GM18505 (cell line): ENCODE measurements around the gene NNT.
"Not testable (repeated sequence)": the region's sequence is repeated elsewhere in the genome, so short reads cannot be mapped to it uniquely, and the experiment has no call there.

ENCODE experiments used
- ATAC-seq: cut with Tn5 transposase; IDR thresholded peaks from one replicate; pipeline ENCODE4 v1.9.1; 2021; ENCODE audit not compliant: unreplicated experiment
- POLR2A ChIP-seq: IDR thresholded peaks from 4 replicates; pipeline ENCODE4 v1.6.1; 2011; ENCODE audit warnings: borderline replicate concordance; ENCODE audit not compliant: insufficient read depth, insufficient read length; ENCODE audit errors: extremely low read depth

Gene NNT

DNA sequence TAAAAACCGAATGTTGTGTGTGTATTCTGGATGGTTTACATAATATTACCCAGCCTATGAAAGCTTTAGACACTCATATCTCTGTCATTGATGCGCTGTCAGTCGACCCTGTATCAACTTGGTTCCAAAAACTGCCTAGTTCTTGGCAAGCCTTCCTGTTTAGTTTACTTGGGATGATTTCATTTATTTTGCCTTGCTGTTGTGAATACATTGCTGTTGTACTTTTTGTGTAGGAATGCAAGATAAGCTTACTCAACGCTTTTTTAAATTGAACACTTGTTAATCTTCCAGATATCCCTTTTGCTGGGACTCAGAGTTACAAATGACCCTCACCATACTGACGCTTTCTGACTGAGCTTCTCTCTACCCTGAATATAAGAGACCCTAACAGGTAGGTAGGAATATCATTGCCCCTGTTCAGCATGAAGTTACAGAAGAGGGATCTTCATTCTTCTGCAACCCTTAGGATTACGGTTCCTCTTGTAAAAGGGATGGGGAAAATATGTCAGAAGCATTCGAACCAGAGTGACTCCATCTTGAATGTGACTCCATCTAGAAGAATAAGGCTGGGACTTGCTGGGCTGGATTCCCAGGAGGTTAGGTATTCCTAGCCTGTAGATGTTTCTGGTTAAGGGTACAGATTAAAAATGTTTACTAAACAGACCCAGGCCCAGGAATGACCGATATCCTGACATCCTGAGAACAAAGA, 32.4 kb upstream of the NNT start:
- no peak for ATAC-seq
- no peak for TF ChIP-seq POLR2A

GRCh38 chr5:43571237-43571636, 31.7 kb upstream of the NNT start:
- no peak for ATAC-seq
- TF ChIP-seq POLR2A, result no peak

- no peak for TF ChIP-seq POLR2A
- no peak for ATAC-seq
Measured at GRCh38 chr5:43572357-43572756, 30.6 kb upstream of the NNT start.

GRCh38 chr5:43573058-43573457, 29.9 kb upstream of the NNT start:
- no peak for ATAC-seq
- TF ChIP-seq POLR2A, result no peak

DNA sequence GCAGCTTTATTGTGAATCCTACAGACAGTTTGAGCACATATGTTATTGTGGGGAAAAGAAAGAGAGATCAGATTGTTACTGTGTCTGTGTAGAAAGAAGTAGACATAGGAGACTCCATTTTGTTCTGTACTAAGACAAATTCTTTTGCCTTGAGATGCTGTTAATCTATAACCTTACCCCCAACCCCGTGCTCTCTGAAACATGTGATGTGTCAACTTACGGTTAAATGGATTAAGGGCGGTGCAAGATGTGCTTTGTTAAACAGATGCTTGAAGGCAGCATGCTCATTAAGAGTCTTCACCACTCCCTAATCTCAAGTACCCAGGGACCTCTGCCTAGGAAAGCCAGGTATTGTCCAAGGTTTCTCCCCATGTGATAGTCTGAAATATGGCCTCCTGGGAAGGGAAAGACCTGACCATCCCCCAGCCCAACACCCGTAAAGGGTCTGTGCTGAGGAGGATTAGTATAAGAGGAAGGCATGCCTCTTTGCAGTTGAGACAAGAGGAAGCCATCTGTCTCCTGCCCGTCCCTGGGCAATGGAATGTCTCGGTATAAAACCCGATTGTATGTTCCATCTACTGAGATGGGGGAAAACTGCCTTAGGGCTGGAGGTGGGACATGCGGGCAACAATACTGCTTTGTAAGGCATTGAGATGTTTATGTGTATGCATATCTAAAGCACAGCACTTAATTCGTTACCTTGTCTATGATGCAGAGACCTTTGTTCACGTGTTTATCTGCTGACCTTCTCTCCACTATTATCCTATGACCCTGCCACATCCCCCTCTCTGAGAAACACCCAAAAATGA, 22.4 kb upstream of the NNT start:
- ATAC-seq, result not testable (repeated sequence)

DNA sequence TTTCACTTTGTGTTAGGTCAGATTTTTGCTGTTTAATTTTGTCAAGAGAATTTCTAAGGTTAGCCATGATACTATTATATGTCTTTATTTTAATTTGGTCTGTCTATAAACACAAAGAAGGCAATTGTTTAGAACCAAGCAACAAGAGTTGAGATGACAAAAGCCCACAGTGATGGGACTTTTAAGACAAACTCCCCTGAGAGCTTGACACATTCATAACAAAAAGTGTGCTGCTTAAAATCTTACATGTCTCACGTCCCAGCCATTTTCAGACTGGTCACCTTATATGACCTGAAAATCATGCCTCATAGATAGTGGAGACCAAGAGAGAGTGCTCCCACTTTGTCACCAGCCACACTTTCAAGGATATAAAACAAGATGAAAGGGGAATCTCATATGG, 21.6 kb upstream of the NNT start:
- ATAC-seq, result no peak
- no peak for TF ChIP-seq POLR2A

DNA sequence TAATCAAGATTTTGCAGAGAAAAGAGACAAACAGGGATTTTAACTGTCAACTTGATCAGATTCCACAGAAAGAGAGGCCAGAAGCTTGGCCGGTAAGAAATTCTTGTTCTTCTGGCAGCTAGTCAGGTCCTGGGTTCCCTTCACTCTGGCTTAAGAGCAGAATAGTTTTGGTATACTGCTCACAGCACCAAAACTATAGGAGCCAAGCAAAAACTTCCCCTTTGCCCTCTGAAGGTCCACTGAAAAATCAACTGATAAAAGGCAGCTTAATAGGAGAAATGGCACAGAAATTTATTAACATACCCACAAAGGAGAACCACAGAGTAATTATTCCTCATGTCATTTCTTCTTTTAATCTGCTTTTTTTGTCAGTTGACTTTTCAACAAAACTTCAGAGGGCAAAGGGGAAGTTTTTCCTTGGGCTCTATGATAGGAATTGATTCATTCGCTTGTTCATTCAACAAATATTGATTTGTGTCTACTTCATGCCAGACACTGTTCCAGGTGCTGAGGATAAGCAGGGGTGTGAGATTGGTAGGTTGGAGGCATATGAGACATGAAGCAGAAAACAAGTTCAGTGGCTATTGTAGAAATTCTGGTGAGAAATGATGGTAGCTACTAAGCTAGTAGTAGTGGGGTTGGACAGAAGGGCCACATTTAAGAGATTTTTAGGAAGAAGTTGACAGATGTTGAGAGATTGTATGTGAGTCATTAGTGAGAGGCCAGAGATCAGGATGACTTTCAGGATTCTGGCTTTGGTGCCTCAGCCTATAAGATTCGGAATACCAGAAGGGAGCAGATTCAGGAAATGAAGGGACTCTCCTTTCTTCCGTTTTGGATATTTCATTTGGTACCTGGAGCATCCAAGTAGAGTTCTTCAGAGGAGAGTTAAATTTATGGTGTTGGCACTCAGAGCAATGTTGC, 20.6 kb upstream of the NNT start:
- no peak for ATAC-seq
- TF ChIP-seq POLR2A, result no peak

- no peak for TF ChIP-seq POLR2A
- ATAC-seq, result no peak
Measured at GRCh38 chr5:43583724-43584123, 19.3 kb upstream of the NNT start.

DNA sequence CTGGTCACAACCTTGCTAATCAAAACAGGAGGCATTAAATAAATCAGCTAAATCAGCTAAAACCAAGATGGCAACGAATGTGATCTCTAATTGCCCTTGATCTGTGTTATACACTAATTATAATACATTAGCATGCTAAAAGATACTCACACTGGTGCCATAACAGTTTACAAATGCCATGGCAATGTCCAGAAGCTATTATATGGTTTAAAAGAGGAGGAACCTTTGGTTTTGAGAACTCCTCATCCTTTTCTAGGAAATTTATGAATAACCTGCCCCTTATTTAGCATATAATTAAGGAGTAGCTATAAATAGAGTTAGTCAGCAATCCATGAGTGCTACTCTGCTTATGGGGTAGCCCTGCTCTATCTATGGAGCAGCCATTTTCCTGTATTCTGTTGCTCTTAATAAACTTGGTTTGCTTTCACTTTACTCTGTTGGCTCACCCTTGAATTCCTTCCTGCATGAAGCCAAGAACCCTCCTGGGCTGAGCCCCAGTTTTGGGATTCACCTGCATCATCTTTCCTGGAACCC, 18.7 kb upstream of the NNT start:
- ATAC-seq, result no peak
- TF ChIP-seq POLR2A, result no peak

DNA sequence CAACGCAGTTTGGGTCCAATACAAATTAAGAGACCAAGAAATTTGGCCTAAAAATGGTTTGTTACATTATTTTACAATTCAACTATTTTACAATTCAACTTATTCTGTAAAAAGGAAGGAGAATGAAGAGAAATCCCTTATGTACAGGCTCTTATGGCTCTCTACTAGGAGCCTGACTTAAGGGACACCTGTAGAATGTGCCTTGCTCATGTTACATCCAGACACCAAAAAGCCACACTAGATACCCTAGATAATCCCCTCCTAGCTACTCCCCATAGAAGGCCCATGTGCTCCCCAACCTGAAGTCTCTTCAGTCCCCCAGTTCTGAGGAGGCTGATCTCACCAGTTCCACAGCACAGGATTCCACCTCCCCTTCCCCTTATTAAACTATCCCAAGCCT, 14.1 kb upstream of the NNT start:
- no peak for ATAC-seq
- no peak for TF ChIP-seq POLR2A

GRCh38 chr5:43589310-43589709, 13.7 kb upstream of the NNT start:
- ATAC-seq, result no peak

DNA sequence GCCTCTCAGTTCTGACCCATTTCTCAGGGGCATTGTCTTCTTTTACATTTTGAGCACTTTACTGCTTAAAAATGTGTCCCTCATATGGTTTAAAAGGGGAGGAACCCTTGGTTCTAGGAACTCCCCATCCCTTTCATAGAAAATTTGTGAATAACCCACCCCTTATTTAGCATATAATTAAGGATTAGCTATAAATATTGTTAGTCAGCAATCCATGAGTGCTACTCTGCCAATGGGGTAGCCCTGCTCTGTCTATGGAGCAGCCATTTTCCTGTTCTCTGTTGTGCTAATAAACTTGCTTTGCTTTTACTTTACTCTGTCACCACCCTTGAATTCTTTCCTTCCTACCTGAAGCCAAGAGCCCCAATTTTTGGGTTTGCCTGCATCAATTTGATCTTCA, 12.3 kb upstream of the NNT start:
- TF ChIP-seq POLR2A, result no peak
- no peak for ATAC-seq

More at GRCh38 chr5:43589310-43589709, 13.7 kb upstream of the NNT start:
- no peak for TF ChIP-seq POLR2A

GRCh38 chr5:43592363-43592762, 10.6 kb upstream of the NNT start:
- ATAC-seq, result no peak
- TF ChIP-seq POLR2A, result no peak

DNA sequence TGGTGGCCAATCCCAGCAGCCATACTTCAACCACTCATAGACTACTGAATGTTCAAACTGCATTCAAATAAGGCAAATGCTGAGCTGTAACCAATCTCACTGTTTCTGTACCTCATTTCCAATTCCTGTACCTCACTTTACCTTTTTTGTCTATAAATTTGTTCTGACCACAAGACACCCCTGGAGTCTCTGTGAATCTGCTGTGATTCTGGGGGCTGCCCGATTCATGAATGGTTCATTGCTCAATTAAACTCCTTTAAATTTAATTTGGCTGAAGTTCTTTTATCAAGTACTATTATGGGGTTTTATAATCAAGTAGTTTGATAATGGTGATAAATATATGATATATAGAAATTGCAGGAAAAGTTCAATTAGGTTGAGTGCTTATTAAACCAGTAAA, 4.1 kb upstream of the NNT start:
- not testable (repeated sequence) for ATAC-seq
